Stimulated activated CD4-positive, alpha-beta T cell treated with anti-CD3 and anti-CD28 coated beads, Interleukin-4, amount 100 ng/mL, for 4 hours (primary cell): ENCODE data around the gene CORIN.

ENCODE experiments used
- DNase-seq, 2 experiments: peaks; one replicate each; pipeline ENCODE4 v3.0.0-alpha.2; 2020

CORIN gene

GRCh38 chr4:47837908-47838294, at the start of gene CORIN:
Gene CORIN (minus strand): TSS chr4:47838067. CDS start chr4:47837949, 118 bp downstream.
- no peak for DNase-seq

- no peak for DNase-seq
Measured at GRCh38 chr4:47882228-47882627, 44.4 kb upstream of the CORIN start.

- no peak for DNase-seq
Measured at GRCh38 chr4:47879458-47879857, 41.6 kb upstream of the CORIN start.

- DNase-seq = no peak
Measured at GRCh38 chr4:47876784-47877546, 39.1 kb upstream of the CORIN start.

- no peak for DNase-seq
Measured at GRCh38 chr4:47876310-47876709, 38.4 kb upstream of the CORIN start.

GRCh38 chr4:47873877-47874541, 36.1 kb upstream of the CORIN start:
- DNase-seq = no peak

- DNase-seq = no peak
Measured at GRCh38 chr4:47863486-47863885, 25.6 kb upstream of the CORIN start.

GRCh38 chr4:47862297-47862696, 24.4 kb upstream of the CORIN start:
- DNase-seq = no peak

- DNase-seq = no peak
Measured at GRCh38 chr4:47860305-47860704, 22.4 kb upstream of the CORIN start.

GRCh38 chr4:47858006-47858405, 20.1 kb upstream of the CORIN start:
- DNase-seq = no peak

GRCh38 chr4:47856713-47857112, 18.8 kb upstream of the CORIN start:
- no peak for DNase-seq

GRCh38 chr4:47855350-47855749, 17.5 kb upstream of the CORIN start:
- no peak for DNase-seq

GRCh38 chr4:47852136-47852535, 14.3 kb upstream of the CORIN start:
- no peak for DNase-seq

GRCh38 chr4:47849466-47849865, 11.6 kb upstream of the CORIN start:
- no peak for DNase-seq

- no peak for DNase-seq
Measured at GRCh38 chr4:47848041-47848440, 10.2 kb upstream of the CORIN start.

GRCh38 chr4:47842985-47843384, 5.1 kb upstream of the CORIN start:
- no peak for DNase-seq

- no peak for DNase-seq
Measured at GRCh38 chr4:47840291-47840690, 2.4 kb upstream of the CORIN start.

GRCh38 chr4:47839259-47839658, 1.4 kb upstream of the CORIN start:
- peak in 1 of 2 experiments; percentile 29 for DNase-seq

GRCh38 chr4:47838445-47838844, 578 bp upstream of the CORIN start:
- DNase-seq = no peak

- DNase-seq = peak in 1 of 2 experiments; percentile 33
Measured at GRCh38 chr4:47837094-47837907, 566 bp downstream of the CORIN start.

- DNase-seq = peak; percentile 30 to 47
Measured at GRCh38 chr4:47836641-47837093, 1.2 kb downstream of the CORIN start.

- no peak for DNase-seq
Measured at GRCh38 chr4:47835494-47835893, 2.4 kb downstream of the CORIN start.

- DNase-seq = no peak
Measured at GRCh38 chr4:47831026-47831679, 6.7 kb downstream of the CORIN start.
